Suppressor macrophage treated with lipopolysaccharide for 1 hour (primary cell): ENCODE measurements around the gene MYBBP1A.

Source experiments
- DNase-seq, 3 donors: peaks; one replicate each; pipeline ENCODE4 v3.0.0-alpha.2; 2020 to 2022

The MYBBP1A gene

GRCh38 chr17:4548721-4549531 is 6.3 kb downstream of the MYBBP1A start:
- no peak for DNase-seq

- no peak for DNase-seq
Observed at GRCh38 chr17:4548061-4548461, 7.1 kb downstream of the MYBBP1A start.

GRCh38 chr17:4547118-4547906 is 7.9 kb downstream of the MYBBP1A start:
- no peak for DNase-seq

DNA sequence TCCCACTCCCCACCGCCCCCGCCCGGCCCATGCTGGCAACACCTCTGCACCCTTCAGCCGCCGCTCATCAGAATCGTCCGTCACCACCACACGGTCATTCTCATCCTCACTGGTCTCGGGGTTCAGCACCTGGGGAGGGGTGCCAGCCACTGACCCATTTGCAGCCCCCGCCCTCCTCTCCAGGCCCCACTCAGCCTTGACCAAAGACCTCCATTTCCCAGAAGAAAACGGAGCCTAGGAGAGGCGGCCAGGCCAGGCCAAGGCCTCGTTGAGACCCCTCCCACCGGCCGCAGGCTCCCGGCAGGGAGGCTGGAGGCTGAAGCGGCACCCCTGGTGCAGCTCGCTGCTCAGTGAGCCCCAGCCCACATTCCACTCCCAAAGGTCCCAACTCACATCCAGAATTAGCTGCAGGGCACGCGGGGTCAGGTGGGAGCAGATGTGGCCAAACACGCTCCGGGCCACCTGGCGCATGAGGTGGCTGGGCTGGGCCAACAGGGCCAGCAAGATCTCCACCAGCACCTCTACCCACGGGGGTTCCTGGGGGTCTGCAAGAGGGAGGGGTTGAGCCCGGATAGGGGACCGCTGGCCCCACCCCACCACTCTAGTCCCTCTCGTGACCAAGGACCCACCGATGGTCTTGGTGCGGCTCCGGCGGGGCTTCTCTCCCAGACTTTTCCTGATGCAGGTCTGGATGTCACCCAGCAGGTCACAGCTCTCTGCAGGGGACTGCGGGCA is 9.8 kb downstream of the MYBBP1A start:
- DNase-seq, result no peak

DNA sequence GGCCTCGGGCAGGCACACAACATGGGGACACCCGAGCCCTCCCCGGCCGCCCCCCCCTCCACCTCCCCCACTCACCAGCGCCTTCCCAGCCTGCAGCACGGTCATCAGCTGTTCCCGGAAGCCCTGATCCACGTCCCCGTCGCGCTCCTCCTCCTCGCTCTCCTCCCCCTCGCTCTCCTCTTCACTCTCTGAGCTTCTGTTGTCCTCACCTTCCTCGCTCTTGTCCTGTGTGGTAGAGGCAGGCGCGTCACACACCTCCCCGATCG is 10.3 kb downstream of the MYBBP1A start:
- no peak for DNase-seq

DNA sequence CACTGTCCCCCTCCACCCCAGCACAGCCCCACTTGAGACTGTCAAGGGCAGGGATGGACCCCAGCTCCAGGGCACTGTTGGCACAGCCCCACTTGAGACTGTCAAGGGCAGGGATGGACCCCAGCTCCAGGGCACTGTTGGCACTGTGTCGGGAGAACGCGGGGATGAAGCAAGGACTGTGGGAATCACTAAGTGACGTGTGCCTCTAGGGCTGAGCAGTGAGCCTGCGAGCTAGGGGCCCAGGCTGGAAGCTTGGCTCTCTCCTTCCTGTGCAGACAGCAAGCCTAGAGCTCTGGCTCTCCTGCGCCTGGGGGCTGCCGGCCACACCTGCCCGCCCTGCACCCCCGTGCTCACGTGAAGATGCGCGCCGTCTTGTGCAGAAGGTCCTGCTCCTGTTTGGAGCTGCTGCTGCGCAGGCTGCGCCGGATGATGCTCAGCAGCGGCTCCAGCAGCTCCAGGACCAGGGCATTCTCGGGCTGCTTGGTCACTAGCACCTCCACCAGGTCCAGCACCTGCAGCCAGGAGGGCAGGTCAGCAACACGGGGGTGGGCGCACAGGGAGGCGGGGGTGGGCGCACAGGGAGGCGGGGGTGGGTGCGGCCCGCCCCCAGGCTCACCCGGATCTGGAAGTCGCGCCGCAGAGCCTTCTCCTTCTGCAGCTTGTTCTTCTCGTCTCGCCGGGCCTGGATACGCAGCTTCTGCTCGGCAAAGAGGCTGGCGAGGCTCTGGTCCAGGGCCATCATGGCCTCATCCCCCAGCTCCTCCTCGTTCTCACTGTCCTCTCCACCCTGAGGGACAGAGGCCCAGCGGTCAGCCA is 10.8 kb downstream of the MYBBP1A start:
- DNase-seq, result no peak

- no peak for DNase-seq
Observed at GRCh38 chr17:4543557-4544026, 11.6 kb downstream of the MYBBP1A start.

GRCh38 chr17:4542726-4543191 is 12.4 kb downstream of the MYBBP1A start:
- no peak for DNase-seq

DNA sequence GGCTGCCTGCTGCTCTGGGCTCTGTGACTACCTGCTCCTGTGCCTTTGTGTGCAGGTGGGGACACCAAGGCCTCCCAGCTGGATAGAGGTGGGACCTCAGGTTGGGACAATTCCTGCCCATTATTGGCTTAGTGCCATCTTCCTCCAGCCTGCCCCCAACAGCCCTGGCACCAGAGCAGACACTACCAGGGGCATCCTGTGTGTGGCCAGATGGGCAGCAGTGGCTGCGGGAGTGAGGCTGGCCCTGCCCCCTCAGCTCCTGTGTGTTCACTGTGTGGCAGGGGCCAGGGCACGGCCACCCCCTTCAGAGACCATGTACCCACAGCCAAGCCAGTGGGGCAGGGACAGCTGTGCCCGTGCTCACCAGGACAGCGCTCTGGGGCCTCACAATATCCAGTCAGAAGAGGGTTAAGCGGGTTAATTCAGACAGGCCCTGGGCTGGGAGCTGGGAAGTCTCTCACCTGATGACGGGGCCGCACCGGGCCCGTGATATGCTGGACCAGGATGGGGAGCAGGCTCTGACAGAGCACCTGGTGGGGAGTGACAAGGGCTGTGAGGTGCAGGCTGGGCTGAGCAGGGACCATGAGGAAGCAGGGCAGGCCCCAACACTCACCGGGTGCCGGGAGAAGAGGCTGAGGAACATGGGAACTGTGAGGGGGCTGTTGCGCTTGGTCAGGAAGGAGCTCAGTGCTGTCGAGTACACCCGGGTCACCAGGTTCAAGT is 13.0 kb downstream of the MYBBP1A start:
- DNase-seq, result no peak

DNA sequence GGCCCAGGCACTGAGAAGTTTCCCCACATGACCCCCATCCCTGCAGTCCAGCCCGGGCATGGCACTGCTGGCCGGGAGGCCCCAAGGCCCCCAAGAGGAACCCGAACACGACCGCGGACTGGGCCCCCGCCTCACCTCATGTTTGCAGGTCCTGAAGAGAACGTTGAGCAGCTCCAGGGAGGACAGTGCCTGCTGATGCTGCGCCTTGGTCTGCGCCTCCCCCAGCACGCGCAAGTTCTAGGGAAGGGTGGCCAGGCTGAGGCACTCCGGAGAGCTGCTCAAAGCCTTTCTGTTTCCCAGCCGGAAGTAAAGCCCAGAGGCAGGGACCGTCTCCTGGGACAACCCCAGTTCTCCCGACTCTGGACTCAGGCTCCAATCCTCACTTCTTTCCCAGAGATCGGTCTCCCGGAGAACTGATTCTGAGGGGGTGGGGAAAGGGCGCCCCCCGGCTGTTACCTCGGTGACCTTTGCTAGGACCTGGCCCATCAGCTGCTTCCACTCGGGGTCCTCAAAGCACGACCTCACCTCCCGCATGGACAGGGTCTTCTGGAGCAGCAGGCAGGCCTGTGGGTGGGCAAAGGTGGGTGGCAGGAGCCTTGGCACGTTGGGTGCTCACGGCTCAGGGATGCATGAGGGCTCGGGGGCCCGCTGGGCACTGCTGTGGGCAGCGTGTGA is 13.7 kb downstream of the MYBBP1A start:
- no peak for DNase-seq

- DNase-seq, result no peak
Observed at GRCh38 chr17:4540687-4541327, 14.4 kb downstream of the MYBBP1A start.

DNA sequence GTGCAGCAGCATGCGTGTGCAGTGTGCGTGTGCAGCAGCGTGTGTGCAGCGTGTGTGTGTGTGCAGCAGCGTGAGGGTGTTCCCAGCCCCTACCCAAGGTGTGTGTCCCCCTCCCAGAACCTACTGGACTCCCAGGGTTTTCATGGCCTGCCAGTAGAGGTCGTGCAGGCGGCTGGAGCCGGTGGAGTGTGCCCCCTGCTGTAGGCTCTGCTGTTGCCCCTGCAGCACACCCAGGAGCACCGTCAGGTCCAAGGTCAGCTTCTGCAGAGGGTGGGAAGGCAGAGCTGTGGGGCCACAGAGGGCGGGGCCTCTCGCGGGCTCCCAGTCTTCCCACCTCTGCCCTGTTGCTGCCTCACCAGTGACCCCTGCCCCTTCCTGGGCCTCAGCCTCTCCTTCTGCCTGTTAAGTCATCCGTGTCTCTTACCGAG is 14.9 kb downstream of the MYBBP1A start:
- peak in 1 of 3 donors; percentile 40 for DNase-seq

GRCh38 chr17:4539576-4540223 is 15.5 kb downstream of the MYBBP1A start:
- DNase-seq, result no peak

DNA sequence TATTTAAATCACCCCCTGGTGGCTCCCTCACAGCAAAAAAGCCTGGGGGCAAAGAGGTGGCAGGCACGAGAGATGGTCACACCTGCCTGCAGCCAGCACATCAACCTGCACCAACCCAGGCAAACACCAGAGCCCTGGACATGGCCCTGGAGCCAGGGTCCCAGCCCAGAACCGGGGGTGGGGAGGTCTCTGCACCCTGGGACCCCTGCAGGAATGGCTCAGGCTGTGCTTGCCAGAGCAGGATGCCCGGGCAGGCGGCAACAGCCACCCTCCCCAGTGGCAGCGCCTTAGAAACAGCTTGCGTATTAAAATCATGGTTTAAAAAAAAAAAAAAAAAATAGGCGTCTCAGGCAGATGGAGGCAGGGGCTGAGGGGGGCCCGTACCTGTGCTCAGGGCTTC is 16.2 kb downstream of the MYBBP1A start:
- no peak for DNase-seq

- DNase-seq, result no peak
Observed at GRCh38 chr17:4538236-4539002, 16.8 kb downstream of the MYBBP1A start.

DNA sequence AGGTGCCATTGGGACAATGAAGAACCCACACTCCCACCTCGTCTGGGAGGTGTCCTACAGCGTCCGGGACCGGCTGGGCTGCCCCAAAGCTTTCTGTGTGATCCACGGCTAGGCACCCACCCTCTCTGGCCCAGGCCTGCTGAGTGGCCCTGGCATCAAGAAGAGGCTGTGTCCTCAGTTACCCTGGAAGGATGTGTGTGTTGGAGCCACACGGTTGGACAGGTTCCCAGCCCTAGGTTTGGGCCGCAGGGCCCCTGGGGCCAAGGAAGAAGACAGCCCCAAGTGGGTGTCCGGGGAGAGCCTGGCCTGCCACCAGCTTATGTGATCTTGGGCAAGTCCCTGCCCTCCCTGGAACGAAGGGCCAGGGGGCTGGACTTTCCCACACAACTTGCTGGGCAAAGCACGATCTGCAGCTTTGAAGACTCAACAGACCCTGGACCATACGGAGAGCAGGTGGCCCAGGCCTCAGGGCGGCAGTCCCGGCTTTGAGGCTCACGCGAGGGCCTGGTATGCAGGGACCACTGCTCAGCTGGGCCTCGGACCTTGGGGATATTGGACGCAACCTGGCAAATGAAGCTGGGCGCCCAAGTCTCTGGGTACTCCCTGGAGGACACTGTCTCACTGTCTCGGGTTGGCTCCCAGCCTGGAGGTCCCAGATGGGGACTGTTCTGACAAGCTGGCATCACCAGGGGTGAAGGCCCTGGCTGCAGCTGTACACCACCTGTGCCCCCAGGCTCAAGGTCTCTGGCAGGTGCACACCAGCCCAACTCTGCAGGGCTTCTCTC is 17.5 kb downstream of the MYBBP1A start:
- DNase-seq, result no peak

- DNase-seq, result peak; percentile 61 to 78 (median 64)
Observed at GRCh38 chr17:4536742-4537411, 18.3 kb downstream of the MYBBP1A start.

DNA sequence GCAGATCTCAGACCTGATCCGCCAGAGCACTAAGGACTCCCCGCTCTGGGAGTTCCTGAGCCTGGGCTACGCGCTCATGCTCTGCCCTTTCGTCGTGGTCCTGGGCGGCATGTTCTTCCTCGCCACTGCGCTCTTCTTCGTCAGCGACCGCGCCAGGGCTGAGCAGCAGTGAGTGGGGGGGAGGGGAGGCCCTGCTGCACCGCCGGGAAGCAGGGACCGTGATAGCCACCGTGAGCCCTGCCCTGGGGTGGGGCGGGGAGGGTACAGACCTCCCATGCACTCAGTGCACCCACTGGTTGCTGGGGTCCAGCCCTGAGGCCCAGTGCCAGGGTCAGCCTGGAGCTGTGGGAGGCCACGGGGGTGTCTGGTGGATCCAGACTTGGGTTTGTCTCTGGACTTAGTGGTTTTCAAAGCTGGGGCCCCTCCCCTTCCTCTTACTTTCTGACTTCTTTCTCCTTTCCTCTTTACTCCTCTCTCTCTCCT is 18.9 kb downstream of the MYBBP1A start:
- no peak for DNase-seq
